Stimulated activated naive CD8-positive, alpha-beta T cell treated with anti-CD3 and anti-CD28 coated beads, Interleukin-15, Interleukin-2, amounts not matched to agents 100 U/mL and 50 U/mL, for 24 hours (primary cell): ENCODE data around the gene OSBPL10.
"Not testable (repeated sequence)": the region's sequence is repeated elsewhere in the genome, so short reads cannot be mapped to it uniquely, and the experiment has no call there.

Source experiments
- ATAC-seq: fragments of 150-1000 bp; cut with Tn5 transposase; one replicate; pipeline ENCODE4 v1.10.0; 2021
- DNase-seq: peaks from one replicate; pipeline ENCODE4 v3.0.0; 2021

The OSBPL10 gene

DNA sequence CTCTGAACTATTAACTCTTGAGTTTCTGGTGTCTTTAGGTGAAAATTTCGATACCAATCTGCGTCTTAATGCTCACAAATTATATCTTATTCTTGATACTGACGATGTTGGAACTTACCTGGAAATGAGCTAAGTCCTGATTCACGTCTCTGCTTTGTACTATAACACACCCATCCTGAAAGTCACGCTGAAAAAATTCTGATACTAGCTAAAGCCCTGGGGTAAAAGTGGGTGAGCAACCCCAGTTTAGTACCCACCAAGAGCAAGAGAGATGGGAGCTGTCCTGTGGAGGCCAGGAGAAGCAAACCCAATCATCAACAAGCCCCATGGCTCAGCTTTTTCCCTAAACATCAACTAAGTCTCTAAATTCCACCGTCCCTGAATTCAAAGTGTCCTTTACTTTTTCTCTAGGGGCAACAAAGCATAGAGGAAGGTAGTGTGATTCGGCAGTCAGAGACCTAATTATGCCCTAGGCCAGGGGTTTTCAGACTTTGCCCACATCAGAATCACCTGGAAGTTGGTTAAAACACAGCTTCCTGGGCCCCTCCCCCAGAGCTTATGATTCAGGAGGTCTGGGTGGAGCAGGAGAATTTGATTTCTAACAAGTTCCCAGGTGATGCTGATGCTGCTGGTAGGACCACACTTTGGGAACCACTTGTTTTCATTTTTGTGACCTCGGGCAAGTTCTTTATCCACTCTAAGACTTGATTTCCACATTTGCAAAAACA is 90.2 kb downstream of the OSBPL10 start:
- no peak for ATAC-seq
- DNase-seq = no peak

- ATAC-seq (no peak), DNase-seq (no peak)
Measured at GRCh38 chr3:31890007-31890406, 91.1 kb downstream of the OSBPL10 start.

GRCh38 chr3:31885235-31885634 is 95.8 kb downstream of the OSBPL10 start:
- no peak for DNase-seq
- no peak for ATAC-seq

DNA sequence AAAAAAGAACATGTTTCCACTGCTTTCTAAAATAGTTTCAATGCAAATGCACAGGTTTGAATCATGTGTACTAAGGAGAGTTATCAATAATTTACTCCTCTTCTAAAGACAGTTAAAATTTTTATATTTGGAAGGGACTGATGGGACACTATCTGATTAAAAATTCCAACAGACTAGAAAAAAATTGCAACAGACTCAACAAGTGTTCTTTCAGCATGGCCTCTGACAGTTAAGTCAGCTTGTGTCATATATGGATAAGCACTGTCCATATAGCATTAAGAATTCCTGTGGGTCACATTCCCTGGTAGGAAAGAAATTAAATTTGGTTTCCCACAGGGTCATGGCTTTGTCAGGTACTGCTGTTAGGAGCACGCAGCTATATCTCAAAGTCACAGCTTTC is 96.8 kb downstream of the OSBPL10 start:
- ATAC-seq = no peak
- DNase-seq = no peak

DNA sequence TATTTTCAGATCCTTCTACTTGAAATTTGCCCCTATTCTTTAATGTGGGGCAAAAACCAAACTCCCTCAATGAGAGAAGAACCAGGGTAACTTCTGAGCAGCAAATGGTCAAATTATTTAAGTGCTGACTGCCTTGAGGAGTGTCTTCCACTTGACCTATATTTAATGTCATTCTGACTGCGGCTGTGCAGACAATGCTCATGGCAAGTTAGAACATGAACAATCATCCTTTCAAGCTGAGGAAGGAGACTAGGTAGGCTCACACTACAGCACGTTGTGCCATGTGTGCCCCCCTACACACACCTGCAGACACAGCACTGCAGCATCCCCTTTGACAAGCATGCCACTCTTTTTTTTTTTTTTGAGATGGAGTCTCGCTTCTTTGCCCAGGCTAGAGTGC is 98.2 kb downstream of the OSBPL10 start:
- DNase-seq = no peak
- no peak for ATAC-seq

GRCh38 chr3:31882431-31882830 is 98.6 kb downstream of the OSBPL10 start:
- no peak for ATAC-seq
- no peak for DNase-seq

GRCh38 chr3:31880482-31881078 is 100.5 kb downstream of the OSBPL10 start:
- ATAC-seq (no peak), DNase-seq (no peak)

DNA sequence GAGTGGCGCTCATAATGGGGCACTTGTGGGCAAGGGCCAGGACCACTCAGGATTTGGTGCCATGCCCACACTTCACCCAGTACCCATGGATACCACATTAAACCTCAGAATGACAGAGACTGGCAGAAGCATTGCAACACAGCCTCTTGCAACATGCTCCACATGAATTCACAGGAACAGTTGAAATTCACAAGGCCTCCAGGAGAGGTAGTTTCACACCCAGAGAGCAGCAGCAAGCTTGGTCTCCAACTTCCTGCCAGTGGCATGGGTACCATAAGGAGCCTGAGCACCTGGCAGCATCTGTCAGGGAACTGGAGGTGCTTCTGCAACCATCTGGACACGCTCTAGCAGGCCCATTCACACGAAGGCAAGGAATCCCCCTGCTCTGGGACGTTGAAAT is 101.0 kb downstream of the OSBPL10 start:
- DNase-seq (no peak), ATAC-seq (no peak)

GRCh38 chr3:31879365-31879764 is 101.7 kb downstream of the OSBPL10 start:
- ATAC-seq = no peak

GRCh38 chr3:31878231-31878838 is 102.7 kb downstream of the OSBPL10 start:
- no peak for DNase-seq
- no peak for ATAC-seq

More at GRCh38 chr3:31879365-31879764, 101.7 kb downstream of the OSBPL10 start:
- no peak for DNase-seq

DNA sequence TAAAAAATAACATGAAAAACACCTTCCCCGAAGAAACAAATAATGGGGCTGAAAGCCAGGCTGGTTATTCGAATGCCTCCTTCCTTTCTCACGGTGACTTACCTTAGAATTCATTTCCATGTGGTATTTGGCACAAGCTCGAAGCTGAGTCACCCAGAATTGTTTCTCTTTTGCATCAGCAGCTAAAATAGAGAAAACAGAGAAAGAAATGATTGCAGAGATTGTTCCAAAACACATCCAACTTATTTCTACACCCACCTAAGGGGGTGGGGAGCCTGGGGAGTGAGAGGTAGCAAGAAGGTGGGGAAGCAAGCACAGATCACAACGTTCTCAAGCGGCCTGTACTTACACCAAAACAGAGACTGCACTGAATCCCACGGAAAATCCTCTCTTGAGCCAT is 104.7 kb downstream of the OSBPL10 start:
- no peak for ATAC-seq
- no peak for DNase-seq

GRCh38 chr3:31875437-31875836 is 105.6 kb downstream of the OSBPL10 start:
- ATAC-seq (no peak), DNase-seq (no peak)

DNA sequence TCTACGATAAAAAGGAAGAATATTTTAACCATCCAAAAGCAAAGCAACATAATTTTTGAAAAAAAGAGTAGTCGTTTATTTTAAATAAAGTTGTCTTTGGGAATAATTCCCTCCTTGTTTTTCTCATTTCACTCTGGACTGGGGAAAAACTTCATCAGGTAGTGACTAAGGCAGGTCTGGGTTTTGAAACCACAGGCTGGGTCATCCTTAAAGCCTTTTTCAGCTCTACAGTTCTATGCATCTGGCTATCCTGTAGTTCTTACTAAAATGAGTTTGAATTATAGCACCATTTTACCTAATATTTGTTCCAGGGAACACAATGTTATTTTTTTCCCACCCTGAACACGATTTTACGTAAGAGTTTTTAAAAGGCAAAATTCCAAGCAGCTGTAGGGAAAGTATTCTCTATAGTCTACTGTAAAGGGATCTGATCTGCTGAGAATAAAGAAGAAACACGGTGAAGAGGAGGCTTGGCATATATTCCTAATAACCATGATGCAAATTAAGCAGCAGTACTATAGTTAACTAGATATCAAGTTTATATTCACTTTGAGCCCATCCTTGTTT is 107.7 kb downstream of the OSBPL10 start:
- DNase-seq (no peak), ATAC-seq (no peak)

- DNase-seq (no peak), ATAC-seq (no peak)
Measured at GRCh38 chr3:31871939-31872507, 109.0 kb downstream of the OSBPL10 start.

DNA sequence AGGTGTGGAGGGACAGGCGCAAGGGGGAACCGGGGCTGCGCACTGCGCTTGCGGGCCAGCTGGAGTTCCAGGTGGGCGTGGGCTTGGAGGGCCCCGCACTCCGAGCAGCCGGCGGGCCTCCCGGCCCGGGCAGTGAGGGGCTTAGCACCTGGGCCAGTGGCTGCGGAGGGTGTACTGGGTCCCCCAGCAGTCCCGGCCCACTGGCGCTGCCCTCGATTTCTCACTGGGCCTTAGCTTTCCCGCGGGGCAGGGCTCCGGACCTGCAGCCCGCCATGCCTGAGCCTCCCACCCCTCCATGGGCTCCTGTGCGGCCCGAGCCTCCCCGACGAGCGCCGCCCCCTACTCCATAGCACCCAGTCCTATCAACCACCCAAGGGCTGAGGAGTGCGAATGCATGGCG is 111.0 kb downstream of the OSBPL10 start:
- not testable (repeated sequence) for DNase-seq, ATAC-seq

DNA sequence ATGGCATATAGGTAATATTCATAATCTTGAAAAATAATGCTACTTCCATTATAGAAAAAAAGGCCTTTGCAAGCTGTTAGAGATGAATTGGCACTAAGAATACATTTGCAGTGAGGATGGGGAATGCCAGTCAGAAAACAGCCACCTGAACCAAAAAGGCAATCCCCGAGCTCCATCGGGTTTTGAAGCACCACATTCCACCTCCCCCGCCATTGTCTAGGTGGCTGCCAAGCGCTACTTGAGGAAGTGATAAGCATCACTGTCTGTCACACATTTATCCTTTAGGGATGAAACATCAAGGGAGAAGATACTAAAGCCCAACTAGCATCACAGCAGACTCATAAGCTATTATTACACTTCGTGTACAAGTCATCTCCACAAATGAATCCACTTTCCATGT is 112.8 kb downstream of the OSBPL10 start:
- no peak for DNase-seq
- no peak for ATAC-seq

- DNase-seq (no peak), ATAC-seq (no peak)
Measured at GRCh38 chr3:31862666-31863279, 118.3 kb downstream of the OSBPL10 start.

DNA sequence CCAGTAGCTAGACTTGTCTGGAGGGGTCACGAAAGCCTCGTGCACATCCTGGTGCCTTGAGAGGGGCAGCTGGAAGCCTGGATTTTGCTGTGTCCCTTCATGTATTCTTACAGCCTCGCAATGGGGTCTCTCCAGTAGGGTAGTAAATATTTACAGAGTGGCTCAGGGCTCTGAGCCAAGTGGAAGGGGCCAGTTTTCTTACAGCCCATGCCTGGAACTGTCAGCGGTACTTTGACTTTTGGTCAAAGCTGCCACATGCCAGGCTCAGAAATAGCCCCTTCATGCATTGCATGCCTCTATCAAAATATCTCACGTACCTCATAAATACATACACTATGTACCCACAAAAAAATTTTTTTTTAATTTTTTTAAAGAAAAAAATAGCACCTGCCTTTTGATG is 119.2 kb downstream of the OSBPL10 start:
- DNase-seq = no peak
- ATAC-seq = no peak

GRCh38 chr3:31860642-31861041 is 120.4 kb downstream of the OSBPL10 start:
- ATAC-seq = not testable (repeated sequence)

GRCh38 chr3:31859245-31859644 is 121.8 kb downstream of the OSBPL10 start:
- ATAC-seq (no peak), DNase-seq (no peak)

More at GRCh38 chr3:31860642-31861041, 120.4 kb downstream of the OSBPL10 start:
- DNase-seq = not testable (repeated sequence)

GRCh38 chr3:31858439-31858838 is 122.6 kb downstream of the OSBPL10 start:
- DNase-seq (no peak), ATAC-seq (no peak)

DNA sequence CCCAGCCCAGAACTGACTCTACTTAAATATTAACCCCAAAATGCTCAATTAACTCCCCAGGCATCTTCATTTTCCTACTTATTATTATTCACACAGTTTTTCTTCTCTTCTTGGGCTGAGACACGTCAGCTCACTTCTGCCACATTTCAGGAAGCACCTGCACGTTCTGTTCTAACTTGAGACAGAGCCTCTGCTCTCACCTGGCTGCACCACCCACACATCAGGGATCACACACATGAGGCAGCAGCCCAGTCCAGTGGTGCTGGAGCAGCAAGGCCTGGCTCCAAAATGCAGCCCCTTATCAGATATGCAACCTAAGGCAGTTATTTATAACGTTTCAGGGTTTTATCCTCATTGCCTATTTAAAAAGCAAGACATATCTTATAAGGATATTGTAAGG is 127.5 kb downstream of the OSBPL10 start:
- ATAC-seq (no peak), DNase-seq (no peak)
